Calu3 (cell line): ENCODE results near the gene MAT2A. TPM values are rescaled to one million over a fixed set of nuclear protein-coding genes. Genes with fewer than 3 reads are reported as not detected.

Experiments
- BruUV-seq: library from RNA; stranded (reverse); fragments of 400-500 nt; replicated peaks from 2 replicates; lab custom pipeline; 2021; lab: Mats Ljungman, UMichigan
- CTCF ChIA-PET: fragments of 300-600 bp; sonication (Branson Sonifier 250); formaldehyde crosslinking; loops from one replicate; lab custom pipeline; 2022; ENCODE audit warnings: antibody characterized with exemption; lab: Charles Lee
- DNase-seq: peaks from one replicate; pipeline ENCODE4 v3.0.0; 2022
- H3K27ac Mint-ChIP-seq: one replicate; pipeline ENCODE4 v1.8.0; 2022; ENCODE audit warnings: mixed read lengths; ENCODE audit not compliant: unreplicated experiment
- H3K27me3 Mint-ChIP-seq: one replicate; pipeline ENCODE4 v1.8.0; 2022; ENCODE audit warnings: mixed read lengths; ENCODE audit not compliant: unreplicated experiment
- H3K36me3 Mint-ChIP-seq: one replicate; pipeline ENCODE4 v1.8.0; 2022; ENCODE audit warnings: mild to moderate bottlenecking, moderate library complexity, mixed read lengths; ENCODE audit not compliant: insufficient read depth, unreplicated experiment
- H3K4me1 Mint-ChIP-seq: one replicate; pipeline ENCODE4 v1.8.0; 2022; ENCODE audit warnings: mild to moderate bottlenecking, low read depth, mixed read lengths; ENCODE audit not compliant: unreplicated experiment
- H3K4me3 Mint-ChIP-seq: one replicate; pipeline ENCODE4 v1.8.0; 2022; ENCODE audit warnings: mild to moderate bottlenecking, low read depth, moderate library complexity, mixed read lengths; ENCODE audit not compliant: unreplicated experiment
- H3K9me3 Mint-ChIP-seq: one replicate; pipeline ENCODE4 v1.8.0; 2022; ENCODE audit warnings: low read depth, mixed read lengths; ENCODE audit not compliant: unreplicated experiment
- CTCF ChIP-seq: fragments of 200-600 bp; IDR thresholded peaks from one replicate; pipeline ENCODE4 v1.8.0; 2022; ENCODE audit warnings: antibody characterized with exemption; ENCODE audit not compliant: unreplicated experiment
- intact Hi-C: fragments of 100-400 bp; cut with micrococcal nuclease; formaldehyde crosslinking; loops from one replicate; pipeline ENCODE4 v1.10.0; 2022; ENCODE audit not compliant: unreplicated experiment
- total RNA-seq: library from RNA; stranded (reverse); gene quantifications from 2 replicates; pipeline ENCODE4 v1.2.3, GENCODE V29; 2022

MAT2A gene
- total RNA-seq, 1 experiment from 2014 or later = 387 TPM

- no peaks in the 10 kb centered on the region for H3K27me3 Mint-ChIP-seq
- no peak for TF ChIP-seq CTCF
- intact Hi-C loops = no loop called here
- peaks cover 90% of the 10 kb centered on the region for H3K36me3 Mint-ChIP-seq
- peak overlapping the region; percentile 67 for H3K27ac Mint-ChIP-seq
- H3K9me3 Mint-ChIP-seq = no peaks in the 10 kb centered on the region
- DNase-seq = no peak
- no TSS peak for BruUV-seq
- no peak overlapping the region for H3K4me3 Mint-ChIP-seq
- H3K4me1 Mint-ChIP-seq = peaks cover 44% of the 10 kb centered on the region
- CTCF ChIA-PET = interaction anchor here (0.8 to 1.8 kb wide), 2 partner anchors 124 to 126 kb away, joined by 3 to 5 read pairs; no protein-coding TSS in a partner anchor
These were observed 6.8 kb downstream of the MAT2A start for GRCh38 chr2:85545780-85546240.

- no TSS peak for BruUV-seq
These were observed 8.3 kb downstream of the MAT2A start for GRCh38 chr2:85547089-85547858.

GRCh38 chr2:85547859-85548607 is 9.1 kb downstream of the MAT2A start:
- H3K36me3 Mint-ChIP-seq = peaks cover 84% of the 10 kb centered on the region
- H3K4me1 Mint-ChIP-seq = peaks cover 27% of the 10 kb centered on the region
- intact Hi-C loops = no loop called here
- no TSS peak for BruUV-seq
- no peak overlapping the region for H3K4me3 Mint-ChIP-seq
- DNase-seq = no peak
- peak overlapping the region; percentile 67 for H3K27ac Mint-ChIP-seq
- CTCF ChIA-PET = interaction anchor here (0.9 to 1.0 kb wide), 2 partner anchors 9 to 128 kb away, joined by 3 to 4 read pairs; partner anchors contain the start of gene MAT2A
- H3K9me3 Mint-ChIP-seq = no peaks in the 10 kb centered on the region
- TF ChIP-seq CTCF = no peak
- H3K27me3 Mint-ChIP-seq = no peaks in the 10 kb centered on the region

More at GRCh38 chr2:85547089-85547858, 8.3 kb downstream of the MAT2A start:
- H3K36me3 Mint-ChIP-seq = peaks cover 88% of the 10 kb centered on the region
- intact Hi-C loops = no loop called here
- peaks cover 34% of the 10 kb centered on the region for H3K4me1 Mint-ChIP-seq
- no peaks in the 10 kb centered on the region for H3K9me3 Mint-ChIP-seq
- peak overlapping the region; percentile 67 for H3K27ac Mint-ChIP-seq
- no peak for DNase-seq
- H3K27me3 Mint-ChIP-seq = no peaks in the 10 kb centered on the region
- H3K4me3 Mint-ChIP-seq = no peak overlapping the region
- CTCF ChIA-PET = interaction anchor here (1.1 to 1.8 kb wide), 2 partner anchors 126 to 128 kb away, joined by 3 to 5 read pairs; no protein-coding TSS in a partner anchor
- TF ChIP-seq CTCF = no peak

GRCh38 chr2:85548608-85548900 is 9.6 kb downstream of the MAT2A start:
- Mint-ChIP-seq H3K27me3 (no peaks in the 10 kb centered on the region), H3K4me3 (no peak overlapping the region), H3K36me3 (peaks cover 83% of the 10 kb centered on the region), H3K9me3 (no peaks in the 10 kb centered on the region), H3K27ac (peak overlapping the region; percentile 67), H3K4me1 (peaks cover 21% of the 10 kb centered on the region)
- intact Hi-C loops = no loop called here
- CTCF ChIA-PET = interaction anchor here (0.9 to 1.0 kb wide), 2 partner anchors 10 to 129 kb away, joined by 3 to 4 read pairs; partner anchors contain the start of gene MAT2A
- no peak for TF ChIP-seq CTCF
- DNase-seq = no peak
- no TSS peak for BruUV-seq
